ENCODE data around the gene PAFAH2. TPM values are rescaled to one million over a fixed set of nuclear protein-coding genes. Genes with fewer than 3 reads are reported as not detected.
"Not testable (repeated sequence)": the region's sequence is repeated elsewhere in the genome, so short reads cannot be mapped to it uniquely, and the experiment has no call there.

The PAFAH2 gene
- total RNA-seq, 1 donor from 2014 or later, result 12.1 TPM

DNA sequence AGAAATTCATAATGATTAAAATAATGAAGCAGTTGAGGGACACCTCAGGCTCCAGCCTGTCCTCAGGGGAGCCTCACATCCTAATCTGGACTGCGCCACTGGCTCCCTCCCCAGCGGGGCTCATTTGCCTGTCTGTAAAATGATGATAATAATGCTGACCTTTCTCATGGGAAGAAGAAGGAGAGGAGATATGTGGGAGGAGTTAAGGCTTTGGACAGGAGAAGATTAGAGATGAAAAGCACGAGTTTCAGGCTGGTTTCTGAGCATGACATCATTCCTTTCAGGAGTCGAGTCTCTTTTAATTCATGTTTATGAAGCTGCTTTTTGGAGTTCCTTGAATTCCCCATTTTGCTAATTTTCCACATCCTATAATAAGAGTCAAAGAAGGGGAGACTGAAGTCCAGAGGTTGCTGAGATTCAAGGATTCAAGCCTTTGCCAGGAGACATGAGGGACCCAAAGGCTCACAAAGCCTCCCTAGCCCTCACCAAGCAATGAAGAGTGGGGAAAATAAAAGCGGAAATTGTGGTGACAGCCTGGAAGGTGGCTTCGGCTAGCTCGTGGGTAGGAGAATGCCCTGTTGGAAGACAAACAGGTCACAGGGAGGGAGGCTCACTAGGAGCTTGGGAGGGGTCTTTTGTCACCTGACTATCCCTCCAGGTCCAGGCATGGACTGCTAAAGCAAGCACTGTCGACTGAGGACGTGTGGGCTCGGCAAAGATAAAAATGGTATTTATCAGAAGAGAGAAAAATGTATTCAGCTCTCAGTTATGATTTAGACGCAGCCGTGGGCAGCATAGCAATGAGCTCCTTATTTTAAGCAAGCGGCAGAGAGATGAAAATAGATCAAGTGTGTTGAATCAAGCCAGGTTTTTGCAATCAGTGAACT is 64.1 kb downstream of the PAFAH2 start:
- no peak for DNase-seq (ENCODE audit: low read depth in 2 of 2)

DNA sequence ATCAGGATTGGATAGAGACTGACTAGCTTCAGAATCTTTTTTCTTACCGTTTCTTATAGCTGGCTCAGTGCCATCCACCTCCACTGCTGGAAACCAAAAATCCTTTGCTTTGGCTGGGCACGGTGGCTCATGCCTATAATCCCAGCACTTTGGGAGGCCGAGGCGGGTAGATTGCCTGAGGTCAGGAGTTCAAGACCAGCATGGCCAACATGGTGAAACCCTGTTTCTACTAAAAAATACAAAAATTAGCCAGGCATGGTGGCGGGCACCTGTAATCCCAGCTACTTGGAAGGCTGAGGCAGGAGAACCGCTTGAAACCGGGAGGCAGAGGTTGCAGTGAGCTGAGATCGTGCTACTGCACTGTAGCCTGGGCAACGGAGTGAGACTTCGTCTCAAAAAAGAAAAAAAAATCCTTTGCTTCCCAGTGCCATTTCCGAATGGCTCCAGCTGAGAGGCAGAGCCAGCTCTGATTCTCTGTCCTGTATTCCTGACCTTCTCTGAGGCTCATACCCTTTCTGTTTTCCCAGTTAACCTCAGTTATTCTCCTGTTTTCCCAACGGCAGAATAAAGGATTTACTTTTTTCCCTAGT is 65.0 kb downstream of the PAFAH2 start:
- not testable (repeated sequence) for DNase-seq (ENCODE audit: low read depth in 2 of 2)

DNA sequence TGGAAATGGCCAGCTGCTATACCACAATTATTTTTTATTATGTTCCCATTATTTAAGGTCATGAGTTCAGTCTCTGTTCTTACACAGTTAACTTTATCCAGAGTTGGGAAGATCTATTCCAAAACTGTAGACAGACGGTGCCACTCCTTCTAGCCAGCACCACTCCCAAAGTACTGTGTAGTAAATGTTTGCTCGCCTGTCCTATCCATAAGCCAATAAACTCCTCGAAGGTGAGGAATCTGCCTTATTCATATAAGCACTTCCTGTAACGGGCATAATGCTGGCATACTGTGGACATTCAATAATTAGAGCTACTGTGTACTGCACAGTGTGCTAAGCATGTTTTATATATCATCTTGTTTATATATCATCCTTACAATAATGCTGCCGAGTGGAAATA is 65.5 kb downstream of the PAFAH2 start:
- no peak for DNase-seq (ENCODE audit: low read depth in 2 of 2)

DNA sequence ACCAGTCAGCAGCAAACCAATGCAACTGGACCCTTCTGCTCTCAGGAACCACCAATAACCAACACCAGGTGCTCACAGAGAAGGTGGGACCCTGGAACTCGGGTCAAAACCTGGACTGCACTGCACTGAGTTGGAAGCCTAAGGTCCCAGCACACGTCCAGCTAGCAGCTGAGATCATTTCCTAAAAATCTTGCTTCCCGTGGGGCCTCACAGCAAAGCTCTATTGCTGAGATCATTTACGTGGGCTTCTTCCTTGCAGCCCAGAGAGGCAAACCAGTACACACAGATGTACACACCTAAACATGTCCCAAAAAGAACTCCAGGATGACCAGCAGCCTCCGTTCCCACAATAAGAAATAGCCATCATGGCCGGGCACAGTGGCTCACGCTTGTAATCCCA is 68.8 kb downstream of the PAFAH2 start:
- DNase-seq (ENCODE audit: low read depth in 2 of 2), result no peak

DNA sequence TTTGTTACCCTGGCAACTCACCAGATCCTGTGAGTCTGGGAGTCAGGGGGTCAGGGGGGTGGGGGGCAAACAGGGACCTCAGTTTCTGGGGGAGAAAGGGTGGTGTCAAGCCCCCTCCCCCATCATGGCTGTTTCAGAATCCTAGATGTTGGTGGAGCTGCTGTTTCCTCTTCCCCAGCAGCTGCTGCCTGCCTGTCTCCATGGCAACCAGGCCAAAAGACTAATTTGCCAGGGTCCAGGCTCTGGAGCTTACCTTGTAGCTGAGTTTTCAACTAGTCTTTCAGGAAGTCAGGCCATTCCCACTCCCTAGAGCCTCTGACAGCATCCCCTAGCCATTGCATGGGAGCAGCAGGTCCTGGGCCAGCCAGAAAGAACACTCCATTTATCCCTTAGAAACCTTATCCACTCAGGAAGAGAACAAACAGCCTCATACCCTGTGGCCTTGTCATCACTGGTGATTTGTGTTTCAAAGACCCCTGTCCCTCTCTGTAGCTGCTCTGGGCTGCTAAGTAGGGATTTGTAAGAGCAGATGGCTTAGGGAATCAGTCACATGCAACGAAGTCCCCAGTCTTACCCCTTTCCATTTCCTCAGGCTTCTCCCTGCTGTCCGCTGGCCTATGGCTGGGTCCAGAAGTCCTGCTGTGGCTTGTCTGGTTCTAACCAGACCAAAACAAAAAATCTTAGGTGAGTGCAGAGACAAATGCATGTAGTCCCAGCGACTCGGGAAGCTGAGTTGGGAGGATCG is 70.2 kb downstream of the PAFAH2 start:
- peak in 1 of 2 donors; percentile 12 for DNase-seq (ENCODE audit: low read depth in 2 of 2)

DNA sequence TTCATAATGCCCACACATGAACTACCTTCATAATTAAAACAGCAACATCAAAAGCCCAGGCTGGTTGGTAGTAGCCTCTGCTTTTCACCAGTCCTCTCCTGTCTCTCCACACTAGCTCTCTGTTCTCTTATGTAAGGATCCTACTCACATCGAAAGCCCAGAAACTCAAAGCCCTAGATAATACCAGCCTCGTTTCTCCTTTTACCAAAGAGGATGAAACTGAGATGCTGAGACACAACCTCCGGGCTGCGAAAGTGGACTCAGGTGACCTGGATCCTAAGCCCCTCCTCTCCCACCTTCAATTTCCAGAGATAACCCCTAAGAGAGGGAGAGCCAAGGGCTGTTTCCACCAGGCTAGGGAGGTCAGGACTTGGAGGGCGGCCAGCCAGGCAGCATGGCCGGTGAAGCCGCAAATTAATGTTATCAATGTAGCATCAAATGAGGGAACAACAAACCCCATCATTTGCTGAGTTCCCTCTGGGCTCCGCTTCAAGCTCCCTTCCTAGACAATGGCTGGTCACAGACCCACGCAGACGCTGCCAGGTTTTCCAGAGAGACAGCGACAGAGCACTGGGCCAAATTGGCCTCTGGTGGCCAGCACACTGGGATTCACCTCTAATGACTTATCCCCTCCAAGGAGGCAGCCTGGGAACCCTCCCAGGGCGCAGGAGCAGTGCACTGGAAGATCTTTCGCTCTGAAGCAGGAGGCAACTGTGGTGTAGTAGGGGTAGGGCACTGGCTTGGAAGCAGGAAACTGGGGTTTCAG is 70.9 kb downstream of the PAFAH2 start:
- no peak for DNase-seq (ENCODE audit: low read depth in 2 of 2)

DNA sequence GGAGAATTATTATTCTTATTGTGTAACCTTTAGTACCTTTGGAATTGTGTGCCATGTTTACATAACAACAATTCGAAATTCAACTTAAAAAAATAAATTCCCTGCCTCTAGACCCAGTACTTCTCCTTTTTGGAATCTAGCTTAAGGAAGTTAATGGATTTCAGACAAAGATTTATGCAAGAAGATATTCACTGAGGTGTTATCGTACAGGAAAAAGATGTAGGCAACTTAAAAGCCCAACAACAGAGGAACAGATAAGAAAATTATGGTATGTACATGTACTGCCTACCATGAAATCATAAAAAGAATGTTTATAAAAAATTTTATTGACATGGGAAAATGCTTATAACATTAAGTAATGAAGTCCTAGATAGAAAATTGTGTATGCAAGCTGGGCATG is 73.4 kb downstream of the PAFAH2 start:
- no peak for DNase-seq (ENCODE audit: low read depth in 2 of 2)

DNA sequence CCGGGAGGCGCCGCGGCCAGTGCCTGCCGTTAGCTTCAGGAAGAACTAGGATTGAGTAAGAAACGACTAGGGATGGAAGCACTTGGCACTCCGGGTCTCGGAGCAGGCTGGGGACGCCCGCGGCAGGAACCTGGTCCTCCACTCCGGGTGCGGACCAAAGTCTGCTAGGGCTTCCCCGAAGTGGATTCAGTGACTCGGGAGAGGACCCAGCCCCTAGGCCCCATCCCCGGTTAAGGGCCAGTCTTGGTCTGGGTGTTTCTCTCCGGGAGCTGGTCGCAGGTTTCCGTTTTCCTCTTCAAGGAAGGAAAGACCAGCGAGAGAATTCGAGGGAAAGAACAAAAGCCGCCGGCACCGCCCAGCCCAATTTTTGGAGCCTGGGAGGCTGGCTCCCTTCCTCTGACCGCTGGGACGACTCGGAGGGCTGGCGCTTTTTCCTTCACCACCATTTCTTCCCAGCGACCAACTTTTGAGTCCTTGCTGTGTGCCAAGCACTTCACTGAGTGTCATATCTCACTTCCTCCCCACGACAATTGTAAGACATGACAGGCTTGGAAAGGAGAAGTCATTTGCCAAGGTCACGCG is 74.8 kb downstream of the PAFAH2 start:
- no peak for DNase-seq (ENCODE audit: low read depth in 2 of 2)

DNA sequence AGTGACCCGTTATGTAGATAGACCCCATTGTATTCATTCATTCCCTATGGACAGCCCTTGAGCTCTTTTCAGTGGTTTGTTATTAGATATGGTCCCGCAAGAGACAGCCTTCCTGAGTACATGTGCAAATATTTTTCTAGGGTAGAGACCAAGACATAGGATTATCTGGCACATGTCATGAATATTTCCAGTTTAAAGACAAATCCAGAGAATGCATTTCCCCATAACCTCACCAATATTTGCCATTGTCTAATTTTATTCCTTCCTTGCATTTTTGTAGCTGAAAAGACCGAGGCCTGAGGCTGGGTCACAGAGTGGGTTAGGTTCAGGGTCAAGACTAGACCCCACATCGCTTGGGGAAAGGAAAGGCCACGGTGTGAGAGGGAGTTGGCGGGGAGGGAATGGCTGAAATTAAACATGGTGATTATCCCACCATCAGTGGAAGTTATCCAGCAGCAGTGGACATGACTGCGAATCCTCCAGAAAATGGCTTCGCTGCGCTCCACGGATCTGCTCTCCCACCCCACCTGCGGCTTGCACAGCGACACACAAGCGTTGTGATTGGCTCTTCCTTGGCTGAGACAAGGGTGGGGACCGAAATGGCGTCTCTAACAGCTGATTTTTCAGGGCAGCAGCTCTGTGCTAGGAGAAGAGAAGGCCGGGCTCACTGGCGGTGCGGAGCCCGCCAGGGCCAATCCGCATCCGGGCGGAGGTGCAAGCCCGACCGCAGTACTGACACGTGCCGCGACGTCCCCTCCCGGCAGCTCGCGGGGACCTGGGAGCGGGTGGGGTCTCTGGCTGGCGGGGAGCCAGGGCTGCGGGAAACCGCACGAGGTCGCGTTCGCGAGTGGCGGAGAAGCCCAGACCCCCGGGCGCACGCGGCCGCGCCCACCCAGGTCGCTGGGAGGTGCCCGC is 75.5 kb downstream of the PAFAH2 start:
- DNase-seq (ENCODE audit: low read depth in 2 of 2), result peak in 1 of 2 donors; percentile 31

DNA sequence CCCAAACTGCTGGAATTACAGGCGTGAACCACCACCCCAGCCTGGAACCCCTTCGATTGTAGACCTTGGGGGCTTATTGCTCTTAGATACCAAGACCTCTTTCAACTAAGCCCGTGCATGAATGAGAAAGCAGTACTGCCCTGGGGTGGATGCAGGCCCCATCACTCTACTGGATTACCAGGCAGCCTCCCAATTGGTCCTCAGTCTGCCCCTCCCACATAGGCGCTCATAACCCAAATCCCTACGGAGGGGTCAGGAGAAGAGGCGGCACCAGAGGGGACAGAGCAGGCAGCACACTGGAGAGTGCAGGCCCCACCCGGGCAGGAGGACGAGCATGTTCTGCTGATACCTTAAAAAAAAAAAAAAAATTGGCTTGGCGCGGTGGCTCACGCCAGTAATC is 79.2 kb downstream of the PAFAH2 start:
- no peak for DNase-seq (ENCODE audit: low read depth in 2 of 2)

DNA sequence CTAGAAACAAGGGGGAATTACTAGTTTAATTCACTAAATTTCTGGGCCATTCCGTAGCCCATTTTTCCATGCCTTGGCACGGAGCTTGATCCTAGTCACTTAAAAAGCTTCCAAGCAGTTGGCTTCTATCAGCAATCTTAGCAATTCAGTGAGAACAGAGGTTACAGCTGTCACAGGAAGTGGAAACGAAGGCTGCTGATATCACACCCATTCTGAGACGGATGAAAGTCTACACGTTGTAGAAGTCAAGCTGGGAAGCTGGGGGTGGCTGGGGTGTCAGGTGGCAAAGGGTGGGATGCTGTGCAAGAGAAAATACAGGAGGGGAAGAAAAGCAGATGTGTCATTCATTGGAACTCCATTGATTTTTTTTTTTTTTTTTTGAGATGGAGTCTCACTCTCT is 79.9 kb downstream of the PAFAH2 start:
- DNase-seq (ENCODE audit: low read depth in 2 of 2), result no peak

DNA sequence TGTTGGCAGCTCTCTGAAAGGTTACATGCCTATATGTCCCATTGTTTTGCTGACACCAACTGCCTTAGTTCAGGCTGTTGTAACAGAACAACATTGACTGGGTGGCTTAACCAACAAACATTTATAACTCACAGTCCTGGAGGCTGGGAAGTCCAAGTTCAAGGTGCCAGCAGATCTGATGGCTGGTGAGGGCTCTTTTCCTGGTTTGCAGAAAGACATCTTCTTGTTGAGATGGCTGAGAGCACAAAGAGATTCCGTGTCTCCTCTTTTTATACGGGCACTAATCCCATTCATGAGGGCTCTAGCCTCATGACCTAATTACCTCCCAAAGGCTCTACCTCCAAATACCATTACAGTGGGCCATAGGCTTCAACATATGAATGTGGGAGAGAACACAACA is 81.4 kb downstream of the PAFAH2 start:
- no peak for DNase-seq (ENCODE audit: low read depth in 2 of 2)

DNA sequence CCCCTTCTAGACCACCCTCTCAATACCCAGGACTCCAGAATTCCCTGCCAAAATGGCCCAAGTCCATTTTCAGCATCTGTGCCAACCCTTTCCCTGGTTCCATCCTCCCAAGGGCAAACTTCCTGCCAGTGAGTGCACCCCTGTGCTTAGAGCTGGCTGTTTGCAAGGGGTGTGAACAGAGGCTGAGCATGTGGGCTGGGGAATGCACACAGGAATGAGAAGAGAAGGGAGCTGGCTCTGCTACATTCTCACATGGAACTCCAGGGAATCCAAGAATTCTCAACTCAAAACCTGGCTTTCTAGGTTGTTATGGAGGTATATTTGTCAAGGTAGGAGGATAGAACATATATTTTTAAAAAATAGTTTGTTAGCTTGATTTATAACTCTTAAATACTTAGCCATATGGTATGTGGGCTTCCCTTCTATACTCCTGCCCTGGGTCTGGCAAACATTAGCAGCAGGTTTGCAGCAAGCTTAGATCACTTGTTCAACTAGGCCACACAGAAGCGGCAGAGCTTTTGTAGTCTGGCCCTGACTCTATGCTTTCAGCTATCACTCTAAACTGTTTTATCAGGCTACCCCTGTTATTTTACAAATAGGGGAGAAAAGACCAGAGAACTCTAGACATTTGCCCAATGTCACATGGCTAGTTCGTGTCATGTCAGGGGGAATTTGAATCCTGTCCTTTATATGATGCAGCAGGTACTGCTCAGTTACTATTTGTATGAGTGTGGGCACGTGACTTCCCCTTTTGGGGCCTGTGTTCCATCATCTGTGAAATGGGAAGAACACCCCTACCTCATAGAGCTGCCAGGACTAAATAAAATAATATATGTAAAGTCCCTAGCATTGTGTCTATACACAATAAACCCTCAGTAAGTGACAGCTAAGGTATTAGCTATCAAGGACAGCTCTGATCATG is 83.5 kb downstream of the PAFAH2 start:
- no peak for DNase-seq (ENCODE audit: low read depth in 2 of 2)

DNA sequence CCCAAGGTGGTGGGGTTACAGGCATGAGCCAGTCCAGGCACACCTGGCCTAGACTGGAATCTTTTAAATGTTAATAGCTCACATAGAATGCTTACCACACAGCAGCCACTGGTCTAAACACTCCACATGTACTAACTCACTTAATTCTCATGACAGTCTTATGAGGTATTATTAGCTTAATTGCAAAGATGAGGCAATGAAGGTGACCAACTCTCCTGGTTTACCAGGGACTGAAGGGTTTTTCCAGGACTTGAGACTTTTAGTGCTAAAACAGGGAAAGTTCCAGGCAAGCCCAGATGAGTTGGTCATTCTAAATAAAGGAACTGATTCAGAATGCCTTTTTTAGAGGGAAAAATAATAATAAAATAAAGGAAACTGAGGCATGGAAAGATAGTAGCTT is 84.7 kb downstream of the PAFAH2 start:
- DNase-seq (ENCODE audit: low read depth in 2 of 2), result no peak

DNA sequence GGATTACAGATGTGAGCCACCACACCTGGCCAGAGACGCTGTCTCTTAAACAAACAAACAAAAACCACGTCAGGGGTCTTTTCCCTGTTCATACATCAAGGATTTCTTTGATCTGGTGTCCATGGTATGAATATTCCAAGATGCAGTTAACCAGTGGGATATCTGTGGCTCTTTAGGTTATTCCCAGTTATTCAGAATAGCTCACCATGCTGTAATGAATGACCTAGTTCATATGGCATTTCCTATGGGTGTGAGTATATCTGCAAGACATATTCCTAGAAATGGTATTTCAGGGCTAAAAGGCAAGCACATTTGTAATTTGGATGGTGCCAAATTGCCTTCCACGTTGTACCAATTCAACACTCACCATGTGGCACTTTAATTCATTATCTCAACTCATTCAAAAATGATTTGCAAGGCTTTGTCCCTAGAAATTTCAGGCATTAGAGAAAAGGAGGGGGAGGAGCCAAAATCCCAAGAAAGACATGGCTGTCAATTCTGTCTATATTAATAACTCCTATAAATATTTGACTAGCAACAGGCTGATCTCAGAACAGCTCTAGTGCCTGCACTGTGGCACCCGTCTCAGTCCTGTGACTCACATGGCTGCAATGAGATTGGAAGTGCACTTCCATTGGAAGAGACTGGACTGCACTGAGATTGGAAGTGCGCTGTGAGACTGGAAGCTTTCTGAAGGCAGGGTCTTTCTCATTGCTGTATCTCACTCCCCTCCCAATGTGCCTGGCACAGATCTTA is 85.6 kb downstream of the PAFAH2 start:
- DNase-seq (ENCODE audit: low read depth in 2 of 2), result peak in 1 of 2 donors; percentile 42

DNA sequence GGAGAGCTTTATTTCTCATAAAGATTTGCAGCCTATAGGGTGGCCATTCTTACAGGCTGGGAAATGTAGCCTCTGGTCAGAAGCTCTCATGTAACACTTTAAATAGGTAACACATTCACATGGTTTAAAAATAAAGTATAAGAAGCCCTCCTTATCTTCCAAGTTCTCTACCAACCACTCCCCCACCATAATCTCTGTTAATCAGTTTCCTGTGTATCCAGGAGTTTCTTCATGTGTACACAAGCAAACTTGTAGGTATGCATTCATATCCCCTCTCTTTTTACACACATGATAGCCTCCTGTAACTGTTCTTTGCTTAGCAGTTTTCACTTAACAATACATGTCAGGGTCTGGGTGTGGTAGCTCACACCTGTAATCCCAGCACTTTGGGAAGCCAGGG is 86.7 kb downstream of the PAFAH2 start:
- DNase-seq (ENCODE audit: low read depth in 2 of 2), result no peak

Measured in dermis microvascular lymphatic vessel endothelial cell (primary cell).